ENCODE measurements around the gene OR6C70.
"Not testable (repeated sequence)": the region's sequence is repeated elsewhere in the genome, so short reads cannot be mapped to it uniquely, and the experiment has no call there.

Gene OR6C70

DNA sequence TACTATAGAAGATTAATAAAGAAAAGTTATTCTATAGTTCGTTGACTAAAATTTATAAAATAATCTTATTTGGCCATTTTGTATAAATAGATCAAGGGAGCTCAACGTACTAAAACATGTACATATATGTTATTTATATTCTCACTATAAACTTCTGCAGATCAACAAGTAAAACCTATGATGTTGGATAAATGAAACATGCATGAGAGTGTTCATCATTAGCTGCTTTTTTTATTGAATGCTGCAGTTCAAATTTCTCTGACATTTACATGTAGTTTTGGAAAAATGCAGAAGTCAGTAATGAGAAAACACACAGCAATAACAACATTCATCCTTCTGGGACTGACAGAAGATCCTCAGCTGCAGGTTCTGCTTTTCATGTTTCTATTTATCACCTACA lies 22.1 kb upstream of the OR6C70 start, which contains the start of gene OR6C68:
Gene OR6C68, plus strand, starts transcription at position 301 of the 400 bp plus-strand sequence. Its CDS starts 0 bp downstream, at position 301.
- no peak for FAIRE-seq
- TF ChIP-seq CTCF (IDR thresholded peaks at IDR 0.05; ENCODE audit: insufficient read depth, missing control alignments), result no peak
- DNase-seq (ENCODE audit: insufficient read length, low spot score), result no peak

- not testable (repeated sequence) for DNase-seq (ENCODE audit: insufficient read length, low spot score); FAIRE-seq
These were observed 14.3 kb upstream of the OR6C70 start for GRCh38 chr12:55484284-55484683.

DNA sequence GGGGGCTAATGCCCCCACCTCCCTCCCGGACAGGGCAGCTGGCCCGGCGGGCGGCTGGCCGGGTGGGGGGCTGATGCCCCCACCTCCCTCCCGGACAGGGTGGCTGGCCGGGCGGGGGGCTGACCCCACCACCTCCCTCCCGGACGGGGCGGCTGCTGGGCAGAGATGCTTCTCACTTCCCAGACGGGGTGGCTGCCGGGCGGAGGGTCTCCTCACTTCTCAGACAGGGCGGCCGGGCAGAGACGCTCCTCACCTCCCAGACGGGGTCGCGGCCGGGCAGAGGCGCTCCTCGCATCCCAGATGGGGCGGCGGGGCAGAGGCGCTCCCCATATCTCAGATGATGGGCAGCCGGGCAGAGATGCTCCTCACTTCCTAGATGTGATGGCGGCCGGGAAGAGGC lies 9.2 kb upstream of the OR6C70 start:
- not testable (repeated sequence) for DNase-seq (ENCODE audit: insufficient read length, low spot score); FAIRE-seq

DNA sequence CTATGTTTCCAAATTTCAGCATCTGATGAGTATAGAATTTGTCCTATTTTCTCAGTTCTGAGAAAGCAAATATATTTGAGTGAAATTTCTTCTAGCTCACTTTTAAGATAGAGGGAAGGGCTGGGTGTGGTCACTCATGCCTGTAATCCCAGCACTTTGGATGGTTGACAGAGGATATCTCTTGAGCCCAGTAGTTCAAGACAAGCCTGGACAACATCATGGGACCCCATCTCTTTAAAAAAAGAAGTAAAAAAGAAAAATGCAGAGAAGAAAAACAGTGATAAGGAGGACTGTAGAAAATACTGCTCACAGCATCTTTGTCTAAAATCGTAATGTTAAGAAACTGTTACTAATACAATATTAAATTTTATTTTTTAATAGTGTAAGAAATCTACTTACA lies 2.3 kb upstream of the OR6C70 start:
- TF ChIP-seq CTCF (IDR thresholded peaks at IDR 0.05; ENCODE audit: insufficient read depth, missing control alignments), result no peak
- DNase-seq (ENCODE audit: insufficient read length, low spot score), result no peak
- no peak for FAIRE-seq

- FAIRE-seq, result no peak
- no peak for DNase-seq (ENCODE audit: insufficient read length, low spot score)
- no peak for TF ChIP-seq CTCF (IDR thresholded peaks at IDR 0.05; ENCODE audit: insufficient read depth, missing control alignments)
These were observed 647 bp downstream of the OR6C70 start for GRCh38 chr12:55469291-55469690.

DNA sequence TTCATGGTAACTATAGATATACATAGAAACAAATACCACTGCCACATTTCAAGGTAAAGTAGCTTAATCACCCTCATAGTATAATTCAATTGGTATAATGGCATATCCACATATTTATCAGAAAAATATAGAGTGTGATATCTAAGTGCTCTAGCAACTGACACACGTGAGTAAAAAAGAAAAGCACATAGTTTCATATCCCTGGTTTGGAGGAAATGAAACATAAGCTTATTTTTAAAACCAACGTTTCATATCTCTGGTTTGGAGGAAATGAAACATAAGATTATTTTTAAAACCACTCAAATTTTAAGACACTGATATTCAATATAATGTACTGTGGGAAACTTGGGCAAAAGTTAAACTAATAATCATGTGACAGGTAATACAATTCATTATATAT lies 2.1 kb downstream of the OR6C70 start:
- DNase-seq (ENCODE audit: insufficient read length, low spot score) (no peak), FAIRE-seq (no peak)
- no peak for TF ChIP-seq CTCF (IDR thresholded peaks at IDR 0.05; ENCODE audit: insufficient read depth, missing control alignments)

GRCh38 chr12:55464926-55465325 lies 5.0 kb downstream of the OR6C70 start:
- DNase-seq (ENCODE audit: insufficient read length, low spot score); FAIRE-seq: not testable (repeated sequence)

GRCh38 chr12:55448825-55449224 lies 21.1 kb downstream of the OR6C70 start:
- no peak for TF ChIP-seq CTCF (IDR thresholded peaks at IDR 0.05; ENCODE audit: insufficient read depth, missing control alignments)
- FAIRE-seq, result no peak
- no peak for DNase-seq (ENCODE audit: insufficient read length, low spot score)

- FAIRE-seq (no peak), DNase-seq (ENCODE audit: insufficient read length, low spot score) (no peak)
- no peak for TF ChIP-seq CTCF (IDR thresholded peaks at IDR 0.05; ENCODE audit: insufficient read depth, missing control alignments)
These were observed 23.6 kb downstream of the OR6C70 start for GRCh38 chr12:55446326-55446725.
